Hematopoietic multipotent progenitor cell treated with erythropoietin and hydrocortisone succinate and interleukin-3 and kit ligand, for 6 days (in vitro differentiated cells): ENCODE data around the gene TNFSF12.

Experiments used
- DNase-seq: peaks from one replicate; pipeline ENCODE4 v3.0.0-alpha.2; 2015

TNFSF12 gene

DNA sequence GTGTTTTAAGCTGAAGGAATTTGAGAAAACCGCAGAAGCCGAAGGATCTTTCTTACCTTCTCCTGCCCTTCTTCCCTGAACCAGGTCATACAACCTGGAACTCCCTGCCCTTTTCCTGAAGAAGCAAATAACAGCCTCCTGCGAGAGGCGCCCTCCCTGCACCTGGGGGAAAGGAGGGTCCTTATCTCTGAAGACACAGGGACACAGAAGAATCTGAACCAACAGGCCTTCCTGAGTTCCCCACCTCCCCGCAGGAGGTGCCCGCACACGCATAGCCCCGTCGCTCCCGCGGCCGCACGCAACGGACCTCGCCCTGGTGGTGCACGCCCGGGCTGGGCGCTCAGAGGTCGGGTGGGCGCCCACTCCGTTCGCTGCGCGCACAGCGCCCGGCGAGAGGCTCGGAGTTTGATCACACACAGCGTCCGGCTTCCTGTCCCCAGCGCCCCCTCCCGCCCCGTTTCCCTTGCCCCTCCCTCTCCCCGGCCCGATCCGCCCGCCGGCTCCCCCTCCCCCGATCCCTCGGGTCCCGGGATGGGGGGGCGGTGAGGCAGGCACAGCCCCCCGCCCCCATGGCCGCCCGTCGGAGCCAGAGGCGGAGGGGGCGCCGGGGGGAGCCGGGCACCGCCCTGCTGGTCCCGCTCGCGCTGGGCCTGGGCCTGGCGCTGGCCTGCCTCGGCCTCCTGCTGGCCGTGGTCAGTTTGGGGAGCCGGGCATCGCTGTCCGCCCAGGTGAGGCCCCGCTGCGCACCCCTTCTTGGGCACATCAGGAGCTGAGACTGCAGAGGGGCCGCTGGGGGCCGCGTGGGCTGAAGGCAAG lies at the start of gene TNFSF12:
Gene TNFSF12, plus strand, starts transcription at position 474 of the 816 bp plus-strand sequence. Its CDS starts 96 bp downstream, at position 570.
- peak; percentile 62 for DNase-seq

DNA sequence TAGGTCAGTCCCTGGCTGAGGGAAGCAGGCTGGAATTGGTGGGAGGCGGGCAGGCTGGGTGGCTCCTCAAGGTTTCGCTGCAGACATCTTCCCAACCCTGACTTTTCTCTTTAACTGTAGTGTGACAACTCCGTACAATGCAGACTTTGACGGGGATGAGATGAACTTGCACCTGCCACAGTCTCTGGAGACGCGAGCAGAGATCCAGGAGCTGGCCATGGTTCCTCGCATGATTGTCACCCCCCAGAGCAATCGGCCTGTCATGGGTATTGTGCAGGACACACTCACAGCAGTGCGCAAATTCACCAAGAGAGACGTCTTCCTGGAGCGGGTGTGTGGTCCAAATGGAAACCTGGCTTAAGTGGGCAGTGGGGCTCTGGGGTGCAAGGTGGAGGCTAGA lies 49.7 kb upstream of the TNFSF12 start:
- no peak for DNase-seq

DNA sequence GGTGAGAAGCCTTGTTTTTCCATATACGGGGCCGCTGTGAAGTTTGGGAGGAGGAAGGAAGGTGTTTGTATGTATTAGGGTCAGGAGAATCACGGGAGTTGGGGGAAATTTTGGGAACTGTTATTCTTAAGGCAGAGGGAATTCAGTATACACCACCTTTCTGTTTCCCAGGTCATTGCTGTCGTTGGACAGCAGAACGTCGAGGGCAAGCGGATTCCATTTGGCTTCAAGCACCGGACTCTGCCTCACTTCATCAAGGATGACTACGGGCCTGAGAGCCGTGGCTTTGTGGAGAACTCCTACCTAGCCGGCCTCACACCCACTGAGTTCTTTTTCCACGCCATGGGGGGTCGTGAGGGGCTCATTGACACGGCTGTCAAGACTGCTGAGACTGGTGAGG lies 47.1 kb upstream of the TNFSF12 start:
- no peak for DNase-seq

- DNase-seq: no peak
These were observed 46.5 kb upstream of the TNFSF12 start for GRCh38 chr17:7502171-7502847.

GRCh38 chr17:7502987-7503386 lies 45.9 kb upstream of the TNFSF12 start:
- peak; percentile 48 for DNase-seq

DNA sequence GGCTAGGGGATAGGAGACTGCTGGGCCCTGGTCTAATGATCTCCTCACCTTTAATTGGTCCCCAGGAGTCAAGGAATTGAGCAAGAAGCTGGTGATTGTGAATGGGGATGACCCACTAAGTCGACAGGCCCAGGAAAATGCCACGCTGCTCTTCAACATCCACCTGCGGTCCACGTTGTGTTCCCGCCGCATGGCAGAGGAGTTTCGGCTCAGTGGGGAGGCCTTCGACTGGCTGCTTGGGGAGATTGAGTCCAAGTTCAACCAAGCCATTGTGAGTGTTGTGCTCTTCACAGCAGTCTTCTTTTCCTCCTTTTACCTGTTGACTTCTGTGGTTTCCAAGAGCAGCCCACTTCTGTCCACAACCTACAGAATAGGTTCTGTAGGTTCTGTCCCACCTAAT lies 45.3 kb upstream of the TNFSF12 start:
- no peak for DNase-seq

GRCh38 chr17:7508145-7508544 lies 40.7 kb upstream of the TNFSF12 start:
- DNase-seq: no peak

- no peak for DNase-seq
These were observed 40.0 kb upstream of the TNFSF12 start for GRCh38 chr17:7508846-7509245.

DNA sequence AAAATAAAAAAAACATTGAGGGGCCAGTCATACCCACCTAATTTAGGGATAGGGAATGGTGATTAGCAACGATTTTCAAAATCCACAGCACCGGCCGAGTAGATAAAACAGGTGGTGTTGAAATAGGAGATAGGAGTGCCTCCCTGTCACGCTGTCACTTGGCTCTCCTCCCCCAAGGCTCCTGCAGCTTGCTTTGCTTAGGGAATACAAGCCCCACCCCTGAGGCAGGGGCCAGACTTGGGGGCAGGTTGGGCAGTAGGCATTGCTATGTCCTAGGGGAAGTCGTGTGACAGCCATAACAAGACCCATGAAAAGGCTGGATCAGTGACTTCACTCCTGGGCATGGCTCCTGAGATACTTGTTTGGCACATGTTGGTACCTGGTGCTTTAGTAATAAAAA lies 38.9 kb upstream of the TNFSF12 start:
- no peak for DNase-seq

DNA sequence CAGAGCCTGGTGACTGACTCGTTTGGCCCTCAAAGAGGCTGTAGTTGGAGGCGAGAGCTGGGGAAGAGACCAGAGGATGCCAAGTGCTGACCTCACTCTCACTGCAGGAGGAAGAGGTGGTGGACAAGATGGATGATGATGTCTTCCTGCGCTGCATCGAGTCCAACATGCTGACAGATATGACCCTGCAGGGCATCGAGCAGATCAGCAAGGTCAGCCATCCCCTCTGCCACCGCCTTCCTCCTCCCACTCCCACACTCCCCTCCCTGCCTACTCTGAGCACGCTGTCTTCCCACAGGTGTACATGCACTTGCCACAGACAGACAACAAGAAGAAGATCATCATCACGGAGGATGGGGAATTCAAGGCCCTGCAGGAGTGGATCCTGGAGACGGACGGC lies 37.8 kb upstream of the TNFSF12 start:
- DNase-seq: no peak

- DNase-seq: no peak
These were observed 36.8 kb upstream of the TNFSF12 start for GRCh38 chr17:7512105-7512504.

- no peak for DNase-seq
These were observed 35.9 kb upstream of the TNFSF12 start for GRCh38 chr17:7512824-7513540.

GRCh38 chr17:7513850-7514419 lies 34.9 kb upstream of the TNFSF12 start:
- DNase-seq: no peak

DNA sequence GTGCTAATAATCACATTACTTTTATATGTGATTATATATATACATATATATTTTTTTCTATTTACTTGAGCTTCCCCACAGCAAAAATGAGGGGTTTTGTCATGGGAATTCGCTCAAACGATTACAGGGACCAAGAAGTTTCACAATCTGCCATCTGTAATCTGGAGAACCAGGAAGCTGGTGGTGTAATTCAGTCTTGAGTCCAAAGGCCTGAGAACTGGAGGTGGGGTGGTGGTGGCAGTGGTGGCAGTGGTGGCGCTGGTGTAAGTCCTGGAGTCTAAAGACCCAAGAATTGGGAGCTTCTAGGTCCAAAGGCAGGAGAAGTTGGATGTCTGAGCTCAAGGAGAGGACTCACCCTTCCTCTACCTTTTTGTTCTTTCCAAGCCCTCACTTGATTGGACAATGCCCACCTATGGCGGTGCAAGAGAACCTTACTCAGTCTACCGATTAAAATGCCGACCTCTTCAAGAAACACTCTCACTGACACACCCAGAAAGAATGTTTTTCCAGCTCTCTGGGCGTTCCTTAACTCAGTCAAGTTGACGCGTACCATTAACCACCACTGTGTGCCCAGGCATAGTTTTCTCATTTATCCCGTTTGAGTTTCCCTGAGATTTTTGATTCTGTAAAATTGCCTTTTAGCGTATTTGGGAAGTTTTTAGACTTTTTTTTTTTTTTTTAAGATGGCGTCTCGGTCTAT lies 32.8 kb upstream of the TNFSF12 start:
- DNase-seq: peak; percentile 27

- peak; percentile 76 for DNase-seq
These were observed 25.8 kb upstream of the TNFSF12 start for GRCh38 chr17:7523033-7523432.

DNA sequence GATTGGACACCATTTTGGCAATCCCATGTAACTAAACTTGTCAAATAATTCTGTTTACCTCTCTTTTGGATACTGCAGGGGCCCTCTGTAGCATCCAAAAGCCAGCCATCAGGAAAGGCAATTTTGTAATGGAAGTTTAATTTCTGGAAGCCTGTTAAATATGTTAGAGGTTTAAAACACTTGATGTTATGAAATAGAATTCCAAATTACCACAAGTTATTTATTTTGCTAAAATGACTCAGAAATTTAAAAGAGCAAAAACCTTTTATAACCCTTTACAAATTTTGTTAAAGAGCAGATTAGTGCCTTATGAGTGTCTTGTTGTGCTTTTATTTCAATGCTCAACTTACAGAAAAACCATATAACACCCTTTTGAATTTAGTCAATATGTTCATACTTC lies 20.0 kb upstream of the TNFSF12 start:
- DNase-seq: no peak

GRCh38 chr17:7530023-7530900 lies 18.6 kb upstream of the TNFSF12 start:
- no peak for DNase-seq

GRCh38 chr17:7538050-7538449 lies 10.8 kb upstream of the TNFSF12 start:
- no peak for DNase-seq

GRCh38 chr17:7538891-7539545 lies 9.8 kb upstream of the TNFSF12 start:
- no peak for DNase-seq

DNA sequence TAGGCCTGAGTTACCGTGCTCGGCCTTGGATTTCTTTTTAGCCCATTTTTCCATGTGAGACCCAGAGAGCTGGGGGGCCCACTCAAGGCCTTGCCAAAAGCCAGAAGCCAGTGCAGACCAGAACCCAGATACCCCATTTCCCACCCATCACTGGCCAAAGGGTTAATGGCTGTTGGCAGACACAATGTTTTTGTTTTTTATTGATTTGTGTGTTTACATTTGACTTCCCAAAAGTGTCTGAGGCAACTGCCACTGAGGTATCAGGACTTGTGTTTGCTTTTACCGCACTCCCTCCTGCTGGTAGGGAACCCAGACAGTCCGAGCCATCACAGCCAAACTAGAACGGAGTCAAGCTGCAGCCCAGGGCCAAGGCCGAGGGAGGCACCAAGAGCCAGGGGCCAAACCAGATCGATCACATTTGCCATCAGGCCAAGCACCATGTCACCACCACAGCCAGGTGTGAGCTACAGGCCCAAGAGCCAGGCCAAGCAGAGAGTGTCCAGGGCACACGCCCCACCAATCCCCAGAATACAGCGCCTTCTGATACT lies 7.7 kb upstream of the TNFSF12 start:
- DNase-seq: no peak

DNA sequence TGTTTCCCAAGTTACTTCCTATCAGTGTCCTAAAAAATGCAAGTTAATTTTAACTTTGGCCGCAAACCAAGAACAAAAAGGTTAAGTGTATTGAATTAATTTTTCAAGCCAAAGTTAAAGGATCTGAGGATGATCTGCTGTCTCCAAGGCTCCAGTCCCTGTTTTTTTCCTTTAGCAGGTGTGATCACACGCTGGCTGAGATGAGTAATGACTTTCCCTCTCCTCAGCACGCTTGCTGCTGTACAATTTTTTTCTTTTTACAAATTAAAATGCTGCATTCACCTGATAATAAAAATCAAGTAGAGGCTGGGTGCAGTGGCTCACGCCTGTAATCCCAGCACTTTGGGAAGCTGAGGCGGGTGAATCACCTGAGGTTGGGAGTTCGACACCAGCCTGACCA lies 3.9 kb upstream of the TNFSF12 start:
- no peak for DNase-seq
